Skeletal muscle tissue (tissue), 4 donors: ENCODE results near the gene LTB4R. TPM values are rescaled to one million over a fixed set of nuclear protein-coding genes. Genes with fewer than 3 reads are reported as not detected.
"Not testable (repeated sequence)": the region's sequence is repeated elsewhere in the genome, so short reads cannot be mapped to it uniquely, and the experiment has no call there.

Experiments used
- H3K27ac ChIP-seq: one replicate; pipeline ENCODE4 v1.7.0; 2013; ENCODE audit warnings: mild to moderate bottlenecking, low read depth, low read length, inconsistent platforms
- H3K27me3 ChIP-seq, 3 donors: one replicate each; pipeline ENCODE4 v1.7.0; 2013; ENCODE audit warnings: low read length in 3 of 3; ENCODE audit not compliant: control insufficient read depth in 3 of 3, insufficient read depth in 3 of 3
- H3K36me3 ChIP-seq, 3 donors: one replicate each; pipeline ENCODE4 v1.7.0; 2013; ENCODE audit warnings: low read length in 3 of 3; ENCODE audit not compliant: control insufficient read depth in 3 of 3, insufficient read depth in 3 of 3
- H3K4me1 ChIP-seq, 3 donors: one replicate each; pipeline ENCODE4 v1.7.0; 2013; ENCODE audit warnings: low read length in 3 of 3, mild to moderate bottlenecking in 3 of 3; ENCODE audit not compliant: control insufficient read depth in 3 of 3, insufficient read depth in 3 of 3
- H3K4me3 ChIP-seq, 3 donors: one replicate each; pipeline ENCODE4 v1.7.0; 2013; ENCODE audit warnings: low read length in 3 of 3
- H3K9ac ChIP-seq, 3 donors: one replicate each; pipeline ENCODE4 v1.7.0; 2013; ENCODE audit warnings: low read length in 3 of 3, mild to moderate bottlenecking in 3 of 3, moderate library complexity in 2 of 3, low read depth in 1 of 3
- H3K9me3 ChIP-seq, 3 donors: one replicate each; pipeline ENCODE4 v1.7.0; 2013; ENCODE audit warnings: low read length in 3 of 3; ENCODE audit not compliant: control insufficient read depth in 3 of 3
- total RNA-seq: library from RNA; depleted of rRNA; stranded (reverse); fragments of >200 nt; gene quantifications from one replicate; pipeline ENCODE4 v1.2.3, GENCODE V29; 2014
- donor health status: Osteomylitis.

The LTB4R gene
- total RNA-seq, 1 donor from 2014 or later: 2.1 TPM

DNA sequence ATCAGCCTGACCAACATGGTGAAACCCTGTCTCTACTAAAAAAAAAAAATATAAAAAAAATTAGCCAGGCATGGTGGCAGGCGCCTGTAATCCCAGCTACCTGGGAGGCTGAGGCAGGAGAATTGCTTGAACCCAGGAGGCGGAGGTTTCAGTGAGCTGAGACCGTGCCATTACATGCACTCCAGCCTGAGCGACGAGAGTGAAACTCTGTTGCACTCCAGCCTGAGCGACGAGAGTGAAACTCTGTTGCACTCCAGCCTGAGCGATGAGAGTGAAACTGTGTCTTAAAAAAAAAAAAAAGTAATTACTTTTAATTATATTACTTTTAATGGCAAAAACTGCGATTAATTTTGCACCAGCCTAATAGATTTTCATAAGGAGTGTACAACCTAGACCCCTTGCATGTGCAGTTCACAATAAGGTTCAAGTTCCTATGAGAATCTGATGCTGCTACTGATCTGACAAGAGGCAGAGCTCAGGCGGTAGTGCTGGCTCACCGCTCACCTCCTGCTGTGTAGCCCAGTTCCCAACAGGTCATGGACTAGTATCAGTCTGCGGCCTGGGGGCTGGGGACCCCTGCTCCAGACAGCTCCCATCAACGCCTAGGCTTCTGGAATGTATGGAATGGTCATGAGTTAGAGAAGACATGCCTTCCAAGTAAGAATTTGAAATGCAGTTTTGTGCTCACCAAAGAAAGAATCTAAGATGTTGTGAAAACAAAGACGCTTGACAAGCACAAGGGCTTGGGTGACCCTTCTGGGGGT is 10.1 kb downstream of the LTB4R start:
- Histone ChIP-seq H3K9me3 (no peaks in the 10 kb centered on the region), H3K36me3 (peaks cover 0 to 8% (median 7%) of the 10 kb centered on the region in 3 donors), H3K27me3 (peaks cover 23 to 32% (median 31%) of the 10 kb centered on the region in 3 donors), H3K4me1 (peaks cover 0 to 4% (median 3%) of the 10 kb centered on the region in 3 donors), H3K4me3 (no peak overlapping the region), H3K27ac (no peak overlapping the region), H3K9ac (no peak overlapping the region)

DNA sequence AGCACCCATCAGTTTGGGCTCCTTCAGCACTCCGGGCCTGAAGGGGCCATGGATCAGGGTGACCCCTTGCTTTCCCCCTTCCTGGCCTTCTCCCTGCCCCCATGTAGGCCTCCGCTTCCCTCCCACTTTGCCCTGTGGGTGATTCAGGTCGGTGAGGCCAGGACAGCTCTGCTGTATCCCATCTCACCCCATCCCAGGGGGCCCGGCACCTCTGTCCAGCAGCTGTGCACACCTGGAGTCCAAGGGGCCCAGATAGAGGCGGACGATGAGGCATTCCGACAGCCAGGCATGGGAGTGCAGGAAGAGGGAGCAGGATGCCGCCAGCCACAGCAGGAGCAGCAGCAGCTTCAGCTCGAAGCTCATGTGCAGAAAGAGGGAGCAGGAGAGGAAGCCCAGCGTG is 11.4 kb downstream of the LTB4R start:
- Histone ChIP-seq H3K27me3 (peaks cover 19 to 20% (median 20%) of the 10 kb centered on the region in 3 donors), H3K4me1 (peaks cover 0 to 4% (median 0%) of the 10 kb centered on the region in 3 donors), H3K27ac (no peak overlapping the region), H3K9ac (no peak overlapping the region), H3K36me3 (peaks cover 0 to 8% (median 7%) of the 10 kb centered on the region in 3 donors), H3K4me3 (no peak overlapping the region), H3K9me3 (no peaks in the 10 kb centered on the region)

DNA sequence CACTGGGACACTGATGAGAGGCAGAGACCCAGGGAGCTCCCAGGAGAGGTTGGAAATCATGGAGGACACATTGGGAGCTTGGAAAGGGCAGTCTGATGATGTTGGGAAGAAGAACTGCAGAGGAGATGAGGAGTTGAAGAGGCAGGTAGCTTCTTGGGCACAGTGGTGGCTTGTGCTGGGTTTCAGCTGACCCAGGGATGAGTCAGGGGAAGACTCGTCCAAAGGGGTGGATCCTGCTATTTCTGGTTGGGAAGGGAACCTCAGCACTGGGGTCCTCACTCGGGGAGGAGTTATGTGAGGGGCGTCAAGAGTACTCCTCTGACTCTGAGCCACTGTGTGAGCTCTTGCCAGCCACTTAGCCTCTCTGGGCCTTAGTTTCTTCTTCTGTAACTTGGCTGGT is 12.0 kb downstream of the LTB4R start:
- H3K36me3 ChIP-seq: peaks cover 0 to 8% (median 7%) of the 10 kb centered on the region in 3 donors
- no peaks in the 10 kb centered on the region for H3K9me3 ChIP-seq
- H3K4me1 ChIP-seq: peaks cover 0 to 4% (median 0%) of the 10 kb centered on the region in 3 donors
- no peak overlapping the region for H3K9ac ChIP-seq
- H3K27ac ChIP-seq: no peak overlapping the region
- peaks cover 13 to 16% (median 15%) of the 10 kb centered on the region in 3 donors for H3K27me3 ChIP-seq
- H3K4me3 ChIP-seq: no peak overlapping the region

DNA sequence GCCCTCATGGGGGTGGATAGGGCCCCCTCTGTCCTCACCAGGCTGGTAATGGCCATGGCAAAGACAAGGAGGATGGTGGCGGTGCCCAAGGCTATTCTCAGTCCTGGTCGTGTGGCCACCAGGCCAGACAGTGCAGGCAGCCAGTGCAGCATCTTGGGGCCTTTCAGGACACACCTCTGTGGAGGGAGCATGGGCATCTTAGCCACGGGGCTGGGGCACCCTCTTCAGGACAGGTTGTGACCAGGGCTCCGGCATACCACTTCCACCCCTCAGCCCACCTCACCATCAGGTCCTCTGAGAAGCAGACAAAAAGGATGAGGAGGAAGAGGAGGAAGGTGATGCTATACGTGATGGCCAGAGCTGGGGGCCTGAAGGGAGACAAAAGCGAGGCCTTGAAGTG is 12.7 kb downstream of the LTB4R start:
- Histone ChIP-seq H3K27me3 (peaks cover 8 to 10% (median 9%) of the 10 kb centered on the region in 3 donors), H3K4me1 (peaks cover 0 to 7% (median 0%) of the 10 kb centered on the region in 3 donors), H3K4me3 (no peak overlapping the region), H3K36me3 (peaks cover 0 to 7% (median 5%) of the 10 kb centered on the region in 3 donors), H3K9me3 (no peaks in the 10 kb centered on the region), H3K9ac (no peak overlapping the region), H3K27ac (no peak overlapping the region)

GRCh38 chr14:24325041-24325530 is 13.8 kb downstream of the LTB4R start:
- Histone ChIP-seq H3K4me1 (peaks cover 0 to 17% (median 0%) of the 10 kb centered on the region in 3 donors), H3K9ac (no peak overlapping the region), H3K9me3 (no peaks in the 10 kb centered on the region), H3K36me3 (peaks cover 0 to 6% (median 5%) of the 10 kb centered on the region in 3 donors), H3K4me3 (no peak overlapping the region), H3K27me3 (peaks cover 0 to 6% (median 0%) of the 10 kb centered on the region in 3 donors), H3K27ac (no peak overlapping the region)

GRCh38 chr14:24325963-24326362 is 14.7 kb downstream of the LTB4R start:
- H3K36me3 ChIP-seq: peaks cover 0 to 6% (median 5%) of the 10 kb centered on the region in 3 donors

GRCh38 chr14:24327303-24327702 is 16.0 kb downstream of the LTB4R start:
- peaks cover 4 to 20% (median 17%) of the 10 kb centered on the region in 3 donors for H3K27me3 ChIP-seq
- no peaks in the 10 kb centered on the region for H3K9me3 ChIP-seq
- no peak overlapping the region for H3K9ac ChIP-seq
- no peak overlapping the region for H3K4me3 ChIP-seq
- no peak overlapping the region for H3K27ac ChIP-seq
- peaks cover 4 to 24% (median 6%) of the 10 kb centered on the region in 3 donors for H3K4me1 ChIP-seq
- H3K36me3 ChIP-seq: peaks cover 0 to 6% (median 5%) of the 10 kb centered on the region in 3 donors

More at GRCh38 chr14:24325963-24326362, 14.7 kb downstream of the LTB4R start:
- H3K4me1 ChIP-seq: peaks cover 0 to 17% (median 0%) of the 10 kb centered on the region in 3 donors
- no peak overlapping the region for H3K9ac ChIP-seq
- no peak overlapping the region for H3K27ac ChIP-seq
- no peak overlapping the region for H3K4me3 ChIP-seq
- peaks cover 2 to 7% (median 4%) of the 10 kb centered on the region in 3 donors for H3K27me3 ChIP-seq
- no peaks in the 10 kb centered on the region for H3K9me3 ChIP-seq

- not testable (repeated sequence) for H3K4me3 ChIP-seq, H3K27ac ChIP-seq, H3K9ac ChIP-seq, H3K9me3 ChIP-seq, H3K36me3 ChIP-seq
- Histone ChIP-seq H3K4me1 (peaks cover 9 to 30% (median 12%) of the 10 kb centered on the region in 3 donors), H3K27me3 (peaks cover 10 to 26% (median 23%) of the 10 kb centered on the region in 3 donors)
Observed at GRCh38 chr14:24327914-24328313, 16.6 kb downstream of the LTB4R start.

- peaks cover 13 to 39% (median 21%) of the 10 kb centered on the region in 3 donors for H3K4me1 ChIP-seq
- H3K9ac ChIP-seq: no peak overlapping the region
- H3K9me3 ChIP-seq: no peaks in the 10 kb centered on the region
Observed at GRCh38 chr14:24329073-24329663, 17.9 kb downstream of the LTB4R start.

More at GRCh38 chr14:24329073-24329663, 17.9 kb downstream of the LTB4R start:
- no peak overlapping the region for H3K27ac ChIP-seq
- H3K4me3 ChIP-seq: no peak overlapping the region
- H3K36me3 ChIP-seq: peaks cover 0 to 4% (median 3%) of the 10 kb centered on the region in 3 donors
- peaks cover 18 to 38% (median 32%) of the 10 kb centered on the region in 3 donors for H3K27me3 ChIP-seq
